Muscle layer of duodenum (tissue), 2 donors: ENCODE results near the gene TMBIM4.
A peak's percentile ranks its signal among the peaks of the same experiment; 100 is the strongest.
"Not testable (repeated sequence)": the region's sequence is repeated elsewhere in the genome, so short reads cannot be mapped to it uniquely, and the experiment has no call there.

Experiments
- H3K27ac ChIP-seq: one replicate; pipeline ENCODE4 v1.7.0; 2013; ENCODE audit warnings: mild to moderate bottlenecking, low read length
- H3K27me3 ChIP-seq: one replicate; pipeline ENCODE4 v1.7.0; 2013; ENCODE audit warnings: low read depth, mild to moderate bottlenecking, control low read depth, low read length
- H3K36me3 ChIP-seq, 2 donors: one replicate each; pipeline ENCODE4 v1.7.0; 2013; ENCODE audit warnings: low read length in 2 of 2, control low read depth in 1 of 2, mild to moderate bottlenecking in 1 of 2; ENCODE audit not compliant: insufficient read depth in 2 of 2, control insufficient read depth in 1 of 2
- H3K4me1 ChIP-seq, 2 donors: one replicate each; pipeline ENCODE4 v1.7.0; 2013; ENCODE audit warnings: low read length in 2 of 2, mild to moderate bottlenecking in 2 of 2, control low read depth in 1 of 2, moderate library complexity in 1 of 2; ENCODE audit not compliant: insufficient read depth in 2 of 2, control insufficient read depth in 1 of 2
- H3K4me3 ChIP-seq, 2 donors: one replicate each; pipeline ENCODE4 v1.7.0; 2013; ENCODE audit warnings: low read length in 2 of 2, low read depth in 1 of 2, mild to moderate bottlenecking in 1 of 2
- H3K9me3 ChIP-seq, 2 donors: one replicate each; pipeline ENCODE4 v1.7.0; 2013; ENCODE audit warnings: low read length in 2 of 2, control low read depth in 1 of 2, mild to moderate bottlenecking in 1 of 2; ENCODE audit not compliant: control insufficient read depth in 1 of 2
- donor health status: healthy.

TMBIM4 gene, protein sequence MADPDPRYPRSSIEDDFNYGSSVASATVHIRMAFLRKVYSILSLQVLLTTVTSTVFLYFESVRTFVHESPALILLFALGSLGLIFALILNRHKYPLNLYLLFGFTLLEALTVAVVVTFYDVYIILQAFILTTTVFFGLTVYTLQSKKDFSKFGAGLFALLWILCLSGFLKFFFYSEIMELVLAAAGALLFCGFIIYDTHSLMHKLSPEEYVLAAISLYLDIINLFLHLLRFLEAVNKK

GRCh38 chr12:66169221-66170170 lies at the start of gene TMBIM4:
Gene TMBIM4, minus strand, starts transcription at chr12:66169996. Its CDS starts 45 bp downstream, at chr12:66169951.
- Histone ChIP-seq H3K9me3 (no peaks in the 10 kb centered on the region), H3K27ac (peak within 1 kb of the TSS; percentile 99), H3K4me3 (peak within 1 kb of the TSS; percentile 78 to 80), H3K36me3 (peaks cover 0 to 8% of the 10 kb centered on the region in 2 donors), H3K4me1 (peaks cover 0 to 14% of the 10 kb centered on the region in 2 donors), H3K27me3 (no peaks in the 10 kb centered on the region)

- H3K4me3 ChIP-seq = no peak overlapping the region
- no peaks in the 10 kb centered on the region for H3K9me3 ChIP-seq
- no peaks in the 10 kb centered on the region for H3K4me1 ChIP-seq
- no peak overlapping the region for H3K27ac ChIP-seq
- H3K36me3 ChIP-seq = peaks cover 2% of the 10 kb centered on the region in 2 donors
- H3K27me3 ChIP-seq = no peaks in the 10 kb centered on the region
Observed at GRCh38 chr12:66217342-66217917, 47.6 kb upstream of the TMBIM4 start.

DNA sequence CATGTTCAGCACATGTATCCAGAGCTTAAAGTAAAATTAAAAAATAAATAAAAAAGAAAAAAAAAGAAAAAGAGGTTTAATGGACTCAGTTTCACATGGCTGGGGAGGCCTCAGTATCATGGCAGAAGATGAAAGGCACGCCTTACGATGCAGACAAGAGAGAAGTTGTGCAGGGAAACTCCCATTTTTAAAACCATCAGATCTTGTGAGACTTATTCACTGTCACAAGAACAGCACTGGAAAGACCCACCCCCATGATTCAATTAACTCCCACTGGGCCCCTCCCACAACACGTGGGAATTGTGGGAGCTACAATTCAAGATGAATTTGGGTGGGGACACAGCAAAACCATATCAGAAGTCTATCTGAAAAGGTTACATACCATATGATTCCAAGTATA lies 43.2 kb upstream of the TMBIM4 start:
- not testable (repeated sequence) for H3K4me3 ChIP-seq, H3K27ac ChIP-seq, H3K27me3 ChIP-seq, H3K4me1 ChIP-seq, H3K9me3 ChIP-seq, H3K36me3 ChIP-seq

- not testable (repeated sequence) for H3K36me3 ChIP-seq, H3K4me3 ChIP-seq, H3K27me3 ChIP-seq, H3K9me3 ChIP-seq, H3K27ac ChIP-seq, H3K4me1 ChIP-seq
Observed at GRCh38 chr12:66211573-66211972, 41.8 kb upstream of the TMBIM4 start.

- H3K4me3 ChIP-seq = no peak overlapping the region
- H3K27me3 ChIP-seq = no peaks in the 10 kb centered on the region
- H3K4me1 ChIP-seq = no peaks in the 10 kb centered on the region
- H3K27ac ChIP-seq = no peak overlapping the region
- peaks cover 0 to 5% of the 10 kb centered on the region in 2 donors for H3K36me3 ChIP-seq
- no peaks in the 10 kb centered on the region for H3K9me3 ChIP-seq
Observed at GRCh38 chr12:66210840-66211239, 41.0 kb upstream of the TMBIM4 start.

DNA sequence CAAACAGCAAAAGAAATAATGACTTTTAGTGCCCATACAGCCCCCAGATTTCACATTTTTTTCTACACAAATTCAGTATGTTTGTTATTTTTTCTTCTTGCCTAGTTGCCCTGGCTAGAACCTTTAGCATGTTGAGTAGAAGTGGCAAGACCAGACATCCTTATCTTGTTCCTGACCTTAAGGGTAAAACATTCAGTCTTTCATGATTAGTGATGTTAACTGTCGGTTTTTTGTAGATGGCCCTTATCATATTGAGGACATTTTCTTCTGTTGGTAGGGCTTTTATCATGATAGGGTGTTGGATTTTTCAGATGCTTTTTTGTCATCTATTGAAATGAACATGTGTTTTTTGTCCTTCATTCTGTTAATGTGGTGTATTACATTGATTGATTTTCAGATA lies 36.3 kb upstream of the TMBIM4 start:
- Histone ChIP-seq H3K27ac (no peak overlapping the region), H3K36me3 (no peaks in the 10 kb centered on the region), H3K9me3 (no peaks in the 10 kb centered on the region), H3K4me3 (no peak overlapping the region), H3K4me1 (no peaks in the 10 kb centered on the region), H3K27me3 (no peaks in the 10 kb centered on the region)

- H3K4me3 ChIP-seq = no peak overlapping the region
- H3K36me3 ChIP-seq = no peaks in the 10 kb centered on the region
- H3K9me3 ChIP-seq = peaks cover 0 to 3% of the 10 kb centered on the region in 2 donors
- H3K27ac ChIP-seq = no peak overlapping the region
- H3K4me1 ChIP-seq = peaks cover 0 to 3% of the 10 kb centered on the region in 2 donors
- no peaks in the 10 kb centered on the region for H3K27me3 ChIP-seq
Observed at GRCh38 chr12:66203820-66204219, 34.0 kb upstream of the TMBIM4 start.

DNA sequence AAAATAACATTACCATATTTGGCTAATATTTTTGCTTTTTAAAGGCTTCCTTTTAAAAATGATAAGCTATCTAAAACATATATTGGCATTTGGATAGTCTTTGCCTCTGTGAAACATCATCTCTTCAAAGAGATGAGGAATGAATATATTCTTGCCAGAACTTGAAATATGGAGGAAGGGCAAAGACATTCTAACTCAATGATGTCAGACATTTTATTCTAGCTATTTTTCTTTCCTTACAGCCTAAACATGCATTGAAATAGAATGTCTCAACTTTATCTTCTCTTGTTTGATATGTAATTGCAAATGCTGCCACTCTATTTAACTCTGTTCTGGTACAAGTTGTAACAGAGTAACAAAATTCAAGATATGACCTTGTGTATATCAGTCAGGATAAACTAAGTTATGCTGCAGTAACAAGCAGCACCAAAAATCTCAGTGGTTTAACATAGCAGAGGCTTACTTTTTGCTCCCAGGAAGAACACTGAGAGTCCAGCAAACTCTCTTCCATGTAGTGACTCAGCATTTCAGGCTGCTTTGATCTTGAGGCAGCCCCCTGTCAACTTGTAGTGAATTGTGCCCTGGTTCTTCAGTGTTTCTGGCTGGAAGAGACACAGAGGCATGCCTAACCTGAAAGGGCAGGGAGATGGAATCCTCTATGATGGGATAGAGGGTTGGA lies 30.2 kb upstream of the TMBIM4 start:
- H3K4me1 ChIP-seq = peaks cover 0 to 10% of the 10 kb centered on the region in 2 donors
- H3K4me3 ChIP-seq = no peak overlapping the region
- no peaks in the 10 kb centered on the region for H3K27me3 ChIP-seq
- H3K27ac ChIP-seq = no peak overlapping the region
- H3K9me3 ChIP-seq = peaks cover 0 to 3% of the 10 kb centered on the region in 2 donors
- no peaks in the 10 kb centered on the region for H3K36me3 ChIP-seq

GRCh38 chr12:66199141-66199540 lies 29.3 kb upstream of the TMBIM4 start:
- Histone ChIP-seq H3K4me3 (no peak overlapping the region), H3K27me3 (no peaks in the 10 kb centered on the region), H3K36me3 (no peaks in the 10 kb centered on the region), H3K4me1 (peaks cover 0 to 10% of the 10 kb centered on the region in 2 donors), H3K9me3 (peaks cover 0 to 3% of the 10 kb centered on the region in 2 donors), H3K27ac (no peak overlapping the region)

- no peak overlapping the region for H3K4me3 ChIP-seq
- H3K36me3 ChIP-seq = no peaks in the 10 kb centered on the region
- H3K9me3 ChIP-seq = peaks cover 0 to 3% of the 10 kb centered on the region in 2 donors
- H3K27me3 ChIP-seq = no peaks in the 10 kb centered on the region
- H3K27ac ChIP-seq = no peak overlapping the region
- H3K4me1 ChIP-seq = peaks cover 0 to 10% of the 10 kb centered on the region in 2 donors
Observed at GRCh38 chr12:66197495-66197921, 27.7 kb upstream of the TMBIM4 start.

- H3K9me3 ChIP-seq = peaks cover 0 to 3% of the 10 kb centered on the region in 2 donors
- no peaks in the 10 kb centered on the region for H3K36me3 ChIP-seq
- H3K27me3 ChIP-seq = no peaks in the 10 kb centered on the region
- H3K4me3 ChIP-seq = no peak overlapping the region
- peaks cover 0 to 10% of the 10 kb centered on the region in 2 donors for H3K4me1 ChIP-seq
- H3K27ac ChIP-seq = no peak overlapping the region
Observed at GRCh38 chr12:66196806-66197205, 27.0 kb upstream of the TMBIM4 start.
